ENCODE measurements around the gene PCBP3.

The PCBP3 gene

GRCh38 chr21:45764792-45765191 lies 121.3 kb downstream of the PCBP3 start:
- no peak for DNase-seq

GRCh38 chr21:45765375-45765774 lies 121.8 kb downstream of the PCBP3 start:
- DNase-seq: no peak

GRCh38 chr21:45766055-45766454 lies 122.5 kb downstream of the PCBP3 start:
- DNase-seq: no peak

- no peak for DNase-seq
Measured at GRCh38 chr21:45766501-45766900, 123.0 kb downstream of the PCBP3 start.

GRCh38 chr21:45767071-45768006 lies 123.8 kb downstream of the PCBP3 start:
- DNase-seq: no peak

GRCh38 chr21:45768011-45768739 lies 124.7 kb downstream of the PCBP3 start:
- peak; percentile 41 for DNase-seq

GRCh38 chr21:45768740-45769048 lies 125.2 kb downstream of the PCBP3 start:
- peak; percentile 22 for DNase-seq

- DNase-seq: peak; percentile 31
Measured at GRCh38 chr21:45769294-45769693, 125.8 kb downstream of the PCBP3 start.

GRCh38 chr21:45769896-45770295 lies 126.4 kb downstream of the PCBP3 start:
- no peak for DNase-seq

- no peak for DNase-seq
Measured at GRCh38 chr21:45772180-45772579, 128.7 kb downstream of the PCBP3 start.

GRCh38 chr21:45774291-45774690 lies 130.8 kb downstream of the PCBP3 start:
- DNase-seq: no peak

GRCh38 chr21:45776971-45777370 lies 133.4 kb downstream of the PCBP3 start:
- DNase-seq: no peak

GRCh38 chr21:45778686-45779085 lies 135.2 kb downstream of the PCBP3 start:
- DNase-seq: no peak

GRCh38 chr21:45779226-45779625 lies 135.7 kb downstream of the PCBP3 start:
- no peak for DNase-seq

- no peak for DNase-seq
Measured at GRCh38 chr21:45780647-45781046, 137.1 kb downstream of the PCBP3 start.

GRCh38 chr21:45781741-45782140 lies 138.2 kb downstream of the PCBP3 start:
- no peak for DNase-seq

- no peak for DNase-seq
Measured at GRCh38 chr21:45786660-45787059, 143.1 kb downstream of the PCBP3 start.

GRCh38 chr21:45787371-45787770 lies 143.8 kb downstream of the PCBP3 start:
- no peak for DNase-seq

- DNase-seq: no peak
Measured at GRCh38 chr21:45788198-45788597, 144.7 kb downstream of the PCBP3 start.

GRCh38 chr21:45788637-45789506 lies 145.3 kb downstream of the PCBP3 start:
- no peak for DNase-seq

GRCh38 chr21:45790427-45790826 lies 146.9 kb downstream of the PCBP3 start:
- DNase-seq: no peak

- DNase-seq: peak; percentile 9
Measured at GRCh38 chr21:45791562-45792418, 148.3 kb downstream of the PCBP3 start.
